HCT116 (cell line): ENCODE data around the gene CC2D1B. TPM values are rescaled to one million over a fixed set of nuclear protein-coding genes. Genes with fewer than 3 reads are reported as not detected.

Experiments used
- ATAC-seq: fragments of 200-7000 bp; cut with Tn5 transposase; 2 replicates; pipeline ENCODE4 v1.9.1; 2020; ENCODE audit warnings: mild to moderate bottlenecking, moderate library complexity
- BruUV-seq: library from RNA; stranded (reverse); fragments of 400-500 nt; replicated peaks from 2 replicates; lab custom pipeline; 2021; lab: Mats Ljungman, UMichigan
- CTCF ChIA-PET: fragments of 300-600 bp; sonication (Branson Sonifier 250); formaldehyde crosslinking; loops from one replicate; lab custom pipeline; 2021; ENCODE audit warnings: antibody characterized with exemption; lab: Charles Lee
- POLR2A ChIA-PET: fragments of 300-600, 350-600 bp; sonication (Branson Sonifier 250); formaldehyde crosslinking; loops from one replicate; lab custom pipeline; 2021; ENCODE audit warnings: antibody characterized with exemption; lab: Charles Lee
- RAD21 ChIA-PET, 2 experiments: fragments of 300-600 bp; sonication (Branson Sonifier 250); formaldehyde crosslinking; loops; one replicate each; lab custom pipeline; 2023; ENCODE audit warnings: low total read pairs in 2 of 2; ENCODE audit not compliant: uncharacterized antibody in 2 of 2, unreplicated experiment in 2 of 2, low non-redundant PET in 1 of 2; lab: Charles Lee
- DNase-seq: peaks from one replicate; pipeline ENCODE4 v3.0.0-alpha.2; 2010; ENCODE audit warnings: low read depth, low spot score
- H2AFZ ChIP-seq: fragments of 200-600 bp; shearing (Covaris generic), sonication (generic); 2 replicates; pipeline ENCODE4 v1.6.1; 2017; ENCODE audit warnings: low read depth, mixed run types, mixed read lengths, antibody characterized with exemption, low read length; ENCODE audit not compliant: poor library complexity, severe bottlenecking
- H3K27ac ChIP-seq: 2 replicates; pipeline ENCODE4 v1.5.1; 2012; ENCODE audit warnings: low read depth, low read length
- H3K27me3 ChIP-seq: fragments of 200-600 bp; sonication (generic); 2 replicates; pipeline ENCODE4 v1.6.1; 2016; ENCODE audit warnings: mixed run types, low read length, mixed read lengths; ENCODE audit not compliant: insufficient read depth
- H3K36me3 ChIP-seq, 2 experiments: fragments of 200-500 bp in 1 of 2; fragments of 200-600 bp in 1 of 2; sonication (Bioruptor generic) in 1 of 2; sonication (generic) in 1 of 2; 2 replicates each; pipeline versions ENCODE4 v1.5.1 to v1.6.1; 2014 to 2016; ENCODE audit warnings: low read length in 2 of 2, inconsistent platforms in 1 of 2, mixed read lengths in 1 of 2, mixed run types in 1 of 2; ENCODE audit not compliant: insufficient read depth in 2 of 2, control insufficient read depth in 1 of 2
- H3K4me1 ChIP-seq, 2 experiments: fragments of 200-600 bp in 1 of 2; sonication (generic) in 1 of 2; 2 replicates each; pipeline versions ENCODE4 v1.5.1 to v1.6.1; 2012 to 2017; ENCODE audit warnings: low read length in 2 of 2, inconsistent platforms in 1 of 2, mild to moderate bottlenecking in 1 of 2, mixed read lengths in 1 of 2, mixed run types in 1 of 2, moderate library complexity in 1 of 2; ENCODE audit not compliant: insufficient read depth in 2 of 2, control insufficient read depth in 1 of 2
- H3K4me2 ChIP-seq: fragments of 200-600 bp; sonication (generic); 2 replicates; pipeline ENCODE4 v1.6.1; 2017; ENCODE audit warnings: mixed run types, low read length, mixed read lengths
- H3K4me3 ChIP-seq, 2 experiments: fragments of 200-600 bp in 1 of 2; sonication (generic) in 1 of 2; replicated peaks in 1 of 2; 2 replicates each; pipeline ENCODE4 v1.5.1; 2011 to 2016; ENCODE audit warnings: low read length in 2 of 2, control low read depth in 1 of 2, low read depth in 1 of 2, mild to moderate bottlenecking in 1 of 2, mixed read lengths in 1 of 2, mixed run types in 1 of 2
- H3K79me2 ChIP-seq: fragments of 200-600 bp; sonication (generic); 2 replicates; pipeline ENCODE4 v1.6.1; 2017; ENCODE audit warnings: mild to moderate bottlenecking, mixed run types, low read length, moderate library complexity, mixed read lengths; ENCODE audit not compliant: insufficient read depth
- H3K9ac ChIP-seq: fragments of 200-600 bp; sonication (generic); 2 replicates; pipeline ENCODE4 v1.6.1; 2016; ENCODE audit warnings: low read length, mixed read lengths
- H3K9me2 ChIP-seq: fragments of 200-600 bp; sonication (generic), shearing (Covaris generic); 2 replicates; pipeline ENCODE4 v1.6.1; 2017; ENCODE audit warnings: mixed run types, mild to moderate bottlenecking, moderate library complexity; ENCODE audit not compliant: insufficient read depth
- H3K9me3 ChIP-seq, 2 experiments: fragments of 200-500 bp in 1 of 2; fragments of 200-600 bp in 1 of 2; sonication (Bioruptor generic) in 1 of 2; sonication (generic) in 1 of 2; 2 replicates each; pipeline ENCODE4 v1.6.1; 2014 to 2017; ENCODE audit warnings: low read length in 2 of 2, mixed read lengths in 2 of 2, inconsistent platforms in 1 of 2, low read depth in 1 of 2, mild to moderate bottlenecking in 1 of 2, mixed run types in 1 of 2, moderate library complexity in 1 of 2; ENCODE audit not compliant: control insufficient read depth in 1 of 2, insufficient read depth in 1 of 2
- H4K20me1 ChIP-seq: fragments of 200-600 bp; sonication (generic), shearing (Covaris generic); 2 replicates; pipeline ENCODE4 v1.6.1; 2017; ENCODE audit warnings: mixed run types, mild to moderate bottlenecking, moderate library complexity; ENCODE audit not compliant: insufficient read depth
- ATF3 ChIP-seq: IDR thresholded peaks from 2 replicates; pipeline ENCODE4 v1.6.1; 2012
- CEBPB ChIP-seq: IDR thresholded peaks from 2 replicates; pipeline ENCODE4 v1.6.1; 2012; ENCODE audit warnings: low read depth
- CTCF ChIP-seq, 3 experiments: fragments of 200-600 bp in 1 of 3; sonication (generic) in 1 of 3; IDR thresholded peaks in 2 of 3; conservative IDR thresholded peaks in 1 of 3; 2 replicates each; pipeline ENCODE4 v1.5.1; 2012 to 2017; ENCODE audit warnings: low read depth in 2 of 3, low read length in 2 of 3, antibody characterized with exemption in 1 of 3, borderline replicate concordance in 1 of 3, control low read depth in 1 of 3, mild to moderate bottlenecking in 1 of 3, mixed read lengths in 1 of 3, mixed run types in 1 of 3, moderate library complexity in 1 of 3; ENCODE audit not compliant: insufficient read depth in 1 of 3
- EGR1 ChIP-seq: IDR thresholded peaks from 2 replicates; pipeline ENCODE4 v1.6.1; 2012; ENCODE audit warnings: low read depth
- ELF1 ChIP-seq: IDR thresholded peaks from 2 replicates; pipeline ENCODE4 v1.6.1; 2012; ENCODE audit warnings: low read depth, borderline replicate concordance
- EZH2 ChIP-seq: fragments of 200-600 bp; sonication (generic); IDR thresholded peaks from 2 replicates; pipeline ENCODE4 v1.6.1; 2017; ENCODE audit warnings: antibody characterized with exemption, mixed run types
- EZH2phosphoT487 ChIP-seq: fragments of 200-600 bp; IDR thresholded peaks from 2 replicates; pipeline ENCODE4 v1.6.1; 2018; ENCODE audit warnings: antibody characterized with exemption, borderline replicate concordance
- JUND ChIP-seq: IDR thresholded peaks from 2 replicates; pipeline ENCODE4 v1.6.1; 2012
- MAX ChIP-seq: IDR thresholded peaks from 2 replicates; pipeline ENCODE4 v1.6.1; 2012
- POLR2A ChIP-seq: IDR thresholded peaks from 2 replicates; pipeline ENCODE4 v1.7.0; 2011; ENCODE audit warnings: borderline replicate concordance; ENCODE audit not compliant: insufficient read depth, insufficient read length; ENCODE audit errors: extremely low read depth
- RAD21 ChIP-seq: IDR thresholded peaks from 2 replicates; pipeline ENCODE4 v1.6.1; 2012; ENCODE audit warnings: low read depth, mild to moderate bottlenecking
- REST ChIP-seq: IDR thresholded peaks from 2 replicates; pipeline ENCODE4 v1.6.1; 2012; ENCODE audit warnings: low read depth
- SIN3A ChIP-seq: IDR thresholded peaks from 2 replicates; pipeline ENCODE4 v1.6.1; 2012; ENCODE audit warnings: low read depth
- SRF ChIP-seq: IDR thresholded peaks from 2 replicates; pipeline ENCODE4 v1.6.1; 2012; ENCODE audit warnings: low read depth
- TCF7L2 ChIP-seq: IDR thresholded peaks from 2 replicates; pipeline ENCODE4 v1.7.0; 2011; ENCODE audit warnings: borderline replicate concordance, inconsistent platforms; ENCODE audit not compliant: insufficient read depth, insufficient read length; ENCODE audit errors: extremely low read depth
- YY1 ChIP-seq: IDR thresholded peaks from 2 replicates; pipeline ENCODE4 v1.6.1; 2011; ENCODE audit warnings: low read length, low read depth, moderate library complexity, mild to moderate bottlenecking; ENCODE audit not compliant: insufficient replicate concordance; ENCODE audit errors: extremely low read depth
- ZBTB33 ChIP-seq: IDR thresholded peaks from 2 replicates; pipeline ENCODE4 v1.6.1; 2011; ENCODE audit warnings: mild to moderate bottlenecking, low read length, moderate library complexity; ENCODE audit not compliant: insufficient replicate concordance; ENCODE audit errors: extremely low read depth
- intact Hi-C: fragments of 100-400 bp; cut with micrococcal nuclease; formaldehyde crosslinking; loops from 2 replicates; pipeline ENCODE4 v1.10.0; 2022
- total RNA-seq: library from RNA; stranded (reverse); gene quantifications from one replicate; pipeline ENCODE4 v1.2.1, GENCODE V29; 2021; ENCODE audit not compliant: unreplicated experiment

CC2D1B gene
- total RNA-seq, 1 experiment from 2014 or later: 20.4 TPM

GRCh38 chr1:52332411-52332810, 33.6 kb downstream of the CC2D1B start:
- RAD21 ChIA-PET: no interaction called here
- Histone ChIP-seq H3K27me3 (no peaks in the 10 kb centered on the region), H4K20me1 (no peaks in the 10 kb centered on the region), H3K36me3 (no peaks in the 10 kb centered on the region), H2AFZ (no peak overlapping the region), H3K9me3 (no peaks in the 10 kb centered on the region), H3K79me2 (no peaks in the 10 kb centered on the region), H3K9ac (no peak overlapping the region), H3K9me2 (no peaks in the 10 kb centered on the region), H3K4me3 (no peak overlapping the region), H3K4me2 (no peak overlapping the region), H3K4me1 (no peaks in the 10 kb centered on the region), H3K27ac (no peak overlapping the region)
- intact Hi-C loops: no loop called here
- CTCF ChIA-PET: no interaction called here
- ATAC-seq: no peak
- no peak for DNase-seq
- BruUV-seq: no TSS peak
- POLR2A ChIA-PET: no interaction called here
- no peak for TF ChIP-seq EGR1
- no peak for TF ChIP-seq ELF1
- TF ChIP-seq SRF: no peak
- no peak for TF ChIP-seq POLR2A
- no peak for TF ChIP-seq SIN3A
- TF ChIP-seq JUND: no peak
- no peak for TF ChIP-seq REST
- TF ChIP-seq MAX: no peak
- no peak for TF ChIP-seq ZBTB33
- TF ChIP-seq CTCF (IDR thresholded peaks at IDR 0.05 in 2 of 3, conservative IDR thresholded peaks at IDR 0.05 in 1 of 3; ENCODE audit: borderline replicate concordance in 1 of 3, insufficient read depth in 1 of 3, low read depth in 2 of 3, low read length in 2 of 3): no peak
- no peak for TF ChIP-seq CEBPB
- no peak for TF ChIP-seq ATF3
- no peak for TF ChIP-seq RAD21
- TF ChIP-seq EZH2phosphoT487: no peak
- TF ChIP-seq EZH2: no peak
- TF ChIP-seq TCF7L2: no peak
- TF ChIP-seq YY1: no peak
